ENCODE measurements around the gene ITSN2. TPM values are rescaled to one million over a fixed set of nuclear protein-coding genes. Genes with fewer than 3 reads are reported as not detected.

ITSN2 gene
- polyA plus RNA-seq, 1 donor (not counting 4 experiments of a cell fraction or from before 2014, with no cell fraction given) = 19.7 TPM

- Histone ChIP-seq H3K27ac (ENCODE audit: control insufficient read depth, insufficient read depth, low read length) (no peak overlapping the region), H3K4me3 (ENCODE audit: control insufficient read depth in 2 of 3, extremely low read depth in 1 of 3, insufficient read depth in 2 of 3, low read depth in 1 of 3, low read length in 3 of 3) (no peak overlapping the region), H3K4me1 (ENCODE audit: control insufficient read depth, extremely low read depth, insufficient read depth, low read length) (peaks cover 12% of the 10 kb centered on the region), H3K27me3 (ENCODE audit: control insufficient read depth, extremely low read depth, insufficient read depth, low read length) (no peaks in the 10 kb centered on the region), H3K79me2 (ENCODE audit: control insufficient read depth, insufficient read depth, low read length) (no peaks in the 10 kb centered on the region), H3K36me3 (ENCODE audit: control insufficient read depth in 2 of 2, extremely low read depth in 1 of 2, insufficient read depth in 2 of 2, low read length in 2 of 2) (no peaks in the 10 kb centered on the region), H3K9ac (ENCODE audit: control insufficient read depth, extremely low read depth, insufficient read depth, low read length) (no peak overlapping the region), H3K4me2 (ENCODE audit: control insufficient read depth, extremely low read depth, insufficient read depth, low read depth, low read length) (no peak overlapping the region), H3K9me3 (ENCODE audit: control insufficient read depth, low read depth, low read length) (no peaks in the 10 kb centered on the region), H4K20me1 (ENCODE audit: control insufficient read depth, extremely low read depth, insufficient read depth, low read length) (no peaks in the 10 kb centered on the region), H2AFZ (ENCODE audit: control insufficient read depth, low read length) (no peak overlapping the region), H3K9me1 (ENCODE audit: control insufficient read depth, extremely low read depth, insufficient read depth, low read length) (no peaks in the 10 kb centered on the region)
- dilution Hi-C loops (cut with MboI; ENCODE audit: extremely low pct_ligation_motif_present, low sequenced_read_pairs) = no loop called here
- TF ChIP-seq EZH2 (IDR thresholded peaks at IDR 0.05; ENCODE audit: low read length) = no peak
- no peak for TF ChIP-seq CTCF (optimal IDR thresholded peaks at IDR 0.05 in 1 of 3, IDR thresholded peaks at IDR 0.05 in 1 of 3, conservative IDR thresholded peaks at IDR 0.05 in 1 of 3; ENCODE audit: extremely low read depth in 1 of 3, insufficient read depth in 2 of 3, low read length in 3 of 3)
- DNase-seq (ENCODE audit: low read depth, low spot score) = no peak
- FAIRE-seq = no peak
These were observed 79.7 kb downstream of the ITSN2 start for GRCh38 chr2:24280645-24281044.

- H3K4me2 ChIP-seq (ENCODE audit: control insufficient read depth, extremely low read depth, insufficient read depth, low read depth, low read length) = no peak overlapping the region
- H3K4me1 ChIP-seq (ENCODE audit: control insufficient read depth, extremely low read depth, insufficient read depth, low read length) = peaks cover 12% of the 10 kb centered on the region
- H3K4me3 ChIP-seq (ENCODE audit: control insufficient read depth in 2 of 3, extremely low read depth in 1 of 3, insufficient read depth in 2 of 3, low read depth in 1 of 3, low read length in 3 of 3) = no peak overlapping the region
- dilution Hi-C loops (cut with MboI; ENCODE audit: extremely low pct_ligation_motif_present, low sequenced_read_pairs) = no loop called here
- no peak overlapping the region for H3K9ac ChIP-seq (ENCODE audit: control insufficient read depth, extremely low read depth, insufficient read depth, low read length)
- H3K36me3 ChIP-seq (ENCODE audit: control insufficient read depth in 2 of 2, extremely low read depth in 1 of 2, insufficient read depth in 2 of 2, low read length in 2 of 2) = no peaks in the 10 kb centered on the region
- H3K79me2 ChIP-seq (ENCODE audit: control insufficient read depth, insufficient read depth, low read length) = no peaks in the 10 kb centered on the region
- H3K27me3 ChIP-seq (ENCODE audit: control insufficient read depth, extremely low read depth, insufficient read depth, low read length) = no peaks in the 10 kb centered on the region
- TF ChIP-seq CTCF (optimal IDR thresholded peaks at IDR 0.05 in 1 of 3, IDR thresholded peaks at IDR 0.05 in 1 of 3, conservative IDR thresholded peaks at IDR 0.05 in 1 of 3; ENCODE audit: extremely low read depth in 1 of 3, insufficient read depth in 2 of 3, low read length in 3 of 3) (no peak), EZH2 (IDR thresholded peaks at IDR 0.05; ENCODE audit: low read length) (no peak)
- no peaks in the 10 kb centered on the region for H3K9me3 ChIP-seq (ENCODE audit: control insufficient read depth, low read depth, low read length)
- H3K27ac ChIP-seq (ENCODE audit: control insufficient read depth, insufficient read depth, low read length) = no peak overlapping the region
- H4K20me1 ChIP-seq (ENCODE audit: control insufficient read depth, extremely low read depth, insufficient read depth, low read length) = no peaks in the 10 kb centered on the region
- FAIRE-seq (no peak), DNase-seq (ENCODE audit: low read depth, low spot score) (no peak)
- H2AFZ ChIP-seq (ENCODE audit: control insufficient read depth, low read length) = no peak overlapping the region
- no peaks in the 10 kb centered on the region for H3K9me1 ChIP-seq (ENCODE audit: control insufficient read depth, extremely low read depth, insufficient read depth, low read length)
These were observed 80.2 kb downstream of the ITSN2 start for GRCh38 chr2:24280161-24280560.

Data from keratinocyte (primary cell).